Measurements from ENCODE around the gene KIF18B.

DNA sequence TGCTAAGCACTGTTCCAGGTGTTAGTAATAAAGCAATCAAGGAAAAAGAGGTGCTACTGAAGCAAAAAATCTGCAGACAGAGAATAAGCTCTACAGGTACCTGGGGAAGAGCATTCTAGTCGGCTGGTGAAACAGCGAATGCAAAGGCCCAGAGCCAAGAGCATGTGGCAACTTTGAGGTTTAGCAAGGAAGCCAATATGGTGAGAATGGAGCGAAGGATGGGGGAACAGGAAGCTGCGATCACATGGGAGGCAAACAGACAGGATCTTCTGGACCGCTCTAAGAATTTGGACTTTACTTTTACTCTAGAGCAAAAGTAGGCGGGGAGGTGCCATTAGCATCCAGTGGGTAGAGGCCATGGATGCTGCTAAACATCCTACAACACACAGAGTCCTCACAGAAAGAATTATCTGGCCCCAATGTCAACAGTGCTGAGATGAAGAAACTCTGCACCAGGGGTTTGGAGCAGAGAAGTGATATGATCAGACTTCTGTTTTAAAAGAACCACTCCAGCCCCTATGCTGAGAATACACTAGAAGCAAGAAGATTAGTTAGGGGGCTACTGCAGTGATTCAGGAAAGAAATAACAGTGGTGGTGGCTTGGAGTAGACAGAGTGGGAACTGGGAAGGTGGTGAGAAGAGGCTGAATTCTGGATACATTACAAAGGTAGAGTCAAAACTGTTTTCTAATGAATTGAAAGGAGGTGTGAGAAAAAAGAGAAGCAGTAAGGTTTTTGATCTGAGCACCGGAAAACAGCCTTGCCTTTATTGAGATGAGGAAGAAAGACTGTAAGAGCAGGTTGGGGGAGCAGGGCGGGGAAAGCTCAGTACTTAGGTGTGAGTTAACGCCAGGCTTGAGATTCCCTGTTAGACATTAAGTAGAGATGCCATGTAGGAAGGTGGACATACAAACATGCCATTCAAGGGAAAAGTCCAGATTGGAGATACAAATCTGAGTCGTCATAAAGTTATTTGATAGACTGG is 59.3 kb downstream of the KIF18B start:
- TF ChIP-seq CTCF (IDR thresholded peaks at IDR 0.05; ENCODE audit: low read length): no peak
- no peak for TF ChIP-seq EZH2 (IDR thresholded peaks at IDR 0.05; ENCODE audit: borderline replicate concordance, low read length)
